Measurements from ENCODE around the gene DIAPH2. TPM values are rescaled to one million over a fixed set of nuclear protein-coding genes. Genes with fewer than 3 reads are reported as not detected.

Gene DIAPH2
- total RNA-seq, 4 donors from 2014 or later = 12.1 to 41.6 (median 29.1) TPM

DNA sequence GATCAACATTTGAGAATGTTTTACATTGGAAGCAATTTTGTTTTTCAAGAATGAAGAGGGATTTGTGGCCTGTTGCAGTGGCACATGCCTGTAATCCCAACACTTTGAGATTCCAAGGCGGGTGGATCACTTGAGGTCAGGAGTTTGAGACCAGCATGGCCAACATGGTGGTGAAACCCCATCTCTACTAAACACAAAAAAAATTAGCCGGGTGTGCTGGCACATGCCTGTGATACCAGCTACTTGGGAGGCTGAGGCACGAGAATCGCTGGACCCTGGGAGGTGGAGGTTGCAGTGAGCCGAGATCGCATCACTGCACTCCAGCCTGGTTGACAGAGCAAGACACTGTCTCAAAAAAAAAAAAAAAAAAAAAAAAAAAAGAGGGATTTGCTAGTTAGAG, 326.9 kb downstream of the DIAPH2 start:
- ATAC-seq = no peak
- intact Hi-C loops (cut with DNase I; ENCODE audit: low total_unique reads) = no loop called here

DNA sequence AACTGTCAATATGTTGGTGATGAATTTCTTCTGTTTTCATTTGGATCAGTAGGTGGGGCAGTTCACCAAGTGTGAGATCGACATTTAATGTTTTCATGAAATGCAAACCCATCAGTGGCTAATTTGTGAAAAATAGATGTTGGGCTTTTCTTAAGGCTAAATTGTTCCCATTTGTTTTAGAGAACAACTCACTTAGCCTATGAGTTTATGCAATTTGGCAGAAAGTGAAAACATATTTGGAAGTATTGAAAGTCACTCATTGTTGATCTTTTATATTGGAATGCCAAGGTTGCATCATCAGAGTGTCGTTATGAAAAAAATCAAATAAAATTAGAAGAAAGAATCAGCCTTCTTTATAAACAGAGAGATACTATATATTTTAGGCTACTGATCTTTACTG, 331.5 kb downstream of the DIAPH2 start:
- in situ Hi-C loops (cut with MboI; ENCODE audit: low sequenced_read_pairs in 4 of 4) = no loop called here
- Histone ChIP-seq H3K4me1 (no peaks in the 10 kb centered on the region), H3K27me3 (no peaks in the 10 kb centered on the region), H3K27ac (no peak overlapping the region), H3K36me3 (no peaks in the 10 kb centered on the region), H3K4me3 (no peak overlapping the region), H3K9me3 (no peaks in the 10 kb centered on the region)
- TF ChIP-seq CTCF (IDR thresholded peaks at IDR 0.05 in 4 of 5, conservative IDR thresholded peaks at IDR 0.05 in 1 of 5) (no peak), POLR2A (IDR thresholded peaks at IDR 0.05) (no peak)
- intact Hi-C loops (cut with DNase I; ENCODE audit: low total_unique reads) = no loop called here
- DNase-seq = no peak
- ATAC-seq = no peak

More for the DNA sequence above, 326.9 kb downstream of the DIAPH2 start:
- no peak overlapping the region for H3K27ac ChIP-seq
- no peaks in the 10 kb centered on the region for H3K36me3 ChIP-seq
- no peak overlapping the region for H3K4me3 ChIP-seq
- DNase-seq = no peak
- no peaks in the 10 kb centered on the region for H3K27me3 ChIP-seq
- H3K4me1 ChIP-seq = no peaks in the 10 kb centered on the region
- no peaks in the 10 kb centered on the region for H3K9me3 ChIP-seq
- no peak for TF ChIP-seq CTCF (IDR thresholded peaks at IDR 0.05 in 4 of 5, conservative IDR thresholded peaks at IDR 0.05 in 1 of 5)
- no peak for TF ChIP-seq POLR2A (IDR thresholded peaks at IDR 0.05)
- in situ Hi-C loops (cut with MboI; ENCODE audit: low sequenced_read_pairs in 4 of 4) = no loop called here

DNA sequence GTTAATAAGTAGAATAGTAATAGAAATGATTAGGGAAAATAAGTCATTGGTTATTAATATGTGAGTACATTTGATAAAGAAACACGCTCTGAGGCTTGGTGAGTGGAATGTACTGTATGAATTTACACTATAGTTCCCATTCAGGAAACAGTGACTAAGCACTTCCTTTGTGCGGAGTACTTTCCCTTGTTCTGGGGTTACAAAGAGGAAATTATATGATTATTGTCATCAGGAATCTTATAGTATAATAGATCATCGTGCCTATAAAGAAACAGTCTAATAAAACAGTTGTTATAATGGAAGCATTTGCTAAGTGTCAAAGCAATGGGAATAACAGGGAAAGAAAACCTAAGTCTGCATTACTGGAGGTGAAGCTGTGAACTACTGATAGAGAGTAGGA, 337.0 kb downstream of the DIAPH2 start:
- ATAC-seq (no peak), DNase-seq (no peak)
- in situ Hi-C loops (cut with MboI; ENCODE audit: low sequenced_read_pairs in 4 of 4) (no loop called here), intact Hi-C loops (cut with DNase I; ENCODE audit: low total_unique reads) (no loop called here)
- TF ChIP-seq CTCF (IDR thresholded peaks at IDR 0.05 in 4 of 5, conservative IDR thresholded peaks at IDR 0.05 in 1 of 5) (no peak), POLR2A (IDR thresholded peaks at IDR 0.05) (no peak)
- H3K4me1 ChIP-seq = no peaks in the 10 kb centered on the region
- no peaks in the 10 kb centered on the region for H3K9me3 ChIP-seq
- H3K27me3 ChIP-seq = no peaks in the 10 kb centered on the region
- H3K4me3 ChIP-seq = no peak overlapping the region
- no peaks in the 10 kb centered on the region for H3K36me3 ChIP-seq
- no peak overlapping the region for H3K27ac ChIP-seq

GRCh38 chrX:97026406-97026805, 341.8 kb downstream of the DIAPH2 start:
- in situ Hi-C loops (cut with MboI; ENCODE audit: low sequenced_read_pairs in 4 of 4) (no loop called here), intact Hi-C loops (cut with DNase I; ENCODE audit: low total_unique reads) (no loop called here)
- Histone ChIP-seq H3K36me3 (no peaks in the 10 kb centered on the region), H3K4me1 (no peaks in the 10 kb centered on the region), H3K27ac (no peak overlapping the region), H3K27me3 (no peaks in the 10 kb centered on the region), H3K9me3 (no peaks in the 10 kb centered on the region), H3K4me3 (no peak overlapping the region)
- ATAC-seq (no peak), DNase-seq (no peak)
- TF ChIP-seq POLR2A (IDR thresholded peaks at IDR 0.05) (no peak), CTCF (IDR thresholded peaks at IDR 0.05 in 4 of 5, conservative IDR thresholded peaks at IDR 0.05 in 1 of 5) (no peak)

- in situ Hi-C loops (cut with MboI; ENCODE audit: low sequenced_read_pairs in 4 of 4) = no loop called here
These were observed 342.8 kb downstream of the DIAPH2 start for GRCh38 chrX:97027384-97027922.

More at GRCh38 chrX:97027384-97027922, 342.8 kb downstream of the DIAPH2 start:
- H3K27me3 ChIP-seq = no peaks in the 10 kb centered on the region
- no peaks in the 10 kb centered on the region for H3K9me3 ChIP-seq
- no peaks in the 10 kb centered on the region for H3K4me1 ChIP-seq
- no peak overlapping the region for H3K27ac ChIP-seq
- DNase-seq (no peak), ATAC-seq (no peak)
- TF ChIP-seq CTCF (IDR thresholded peaks at IDR 0.05 in 4 of 5, conservative IDR thresholded peaks at IDR 0.05 in 1 of 5) = no peak
- no peak for TF ChIP-seq POLR2A (IDR thresholded peaks at IDR 0.05)
- no peaks in the 10 kb centered on the region for H3K36me3 ChIP-seq
- no peak overlapping the region for H3K4me3 ChIP-seq
- intact Hi-C loops (cut with DNase I; ENCODE audit: low total_unique reads) = no loop called here
